Esophagus mucosa (tissue), 1 donor: ENCODE data around the gene CCDC8. TPM values are rescaled to one million over a fixed set of nuclear protein-coding genes. Genes with fewer than 3 reads are reported as not detected.
"Not testable (repeated sequence)": the region's sequence is repeated elsewhere in the genome, so short reads cannot be mapped to it uniquely, and the experiment has no call there.

Source experiments
- ATAC-seq: fragments of 200-7000 bp; cut with Tn5 transposase; one replicate; pipeline ENCODE4 v1.9.1; 2020
- total RNA-seq: library from RNA; stranded (reverse); gene quantifications from one replicate; pipeline ENCODE4 v1.2.4, GENCODE V29; 2023
- donor health status: DM: yes; HTN: yes; CAD: no.

CCDC8 gene
- total RNA-seq = 0.80 TPM

GRCh38 chr19:46413262-46414031 lies at the start of gene CCDC8:
Gene CCDC8 (minus strand): TSS chr19:46413564. CDS start chr19:46412810, 754 bp downstream.
- ATAC-seq = peak; percentile 59

- no peak for ATAC-seq
Observed at GRCh38 chr19:46461537-46461936, 48.2 kb upstream of the CCDC8 start.

GRCh38 chr19:46460981-46461380 lies 47.6 kb upstream of the CCDC8 start:
- no peak for ATAC-seq

GRCh38 chr19:46460055-46460454 lies 46.7 kb upstream of the CCDC8 start:
- no peak for ATAC-seq

GRCh38 chr19:46456930-46457329 lies 43.6 kb upstream of the CCDC8 start:
- ATAC-seq = no peak

DNA sequence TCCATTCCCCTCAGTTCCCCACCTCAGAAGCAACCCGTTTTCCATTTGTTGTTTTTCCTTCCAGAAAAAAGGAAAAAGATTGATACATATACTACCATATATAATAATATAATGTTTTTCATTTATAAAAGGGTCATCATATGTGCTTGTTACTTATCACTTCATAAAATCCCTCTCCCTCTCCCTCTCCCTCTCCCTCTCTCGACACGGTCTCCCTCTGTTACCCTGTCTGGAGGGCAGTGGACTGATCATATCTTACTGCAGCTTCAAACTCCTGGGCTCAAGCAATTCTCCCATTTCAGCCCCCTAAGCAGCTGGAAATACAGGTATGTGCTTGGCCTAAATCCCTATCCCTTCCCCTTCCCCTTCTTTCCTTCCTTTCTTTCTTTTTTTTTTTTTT lies 40.9 kb upstream of the CCDC8 start:
- no peak for ATAC-seq

DNA sequence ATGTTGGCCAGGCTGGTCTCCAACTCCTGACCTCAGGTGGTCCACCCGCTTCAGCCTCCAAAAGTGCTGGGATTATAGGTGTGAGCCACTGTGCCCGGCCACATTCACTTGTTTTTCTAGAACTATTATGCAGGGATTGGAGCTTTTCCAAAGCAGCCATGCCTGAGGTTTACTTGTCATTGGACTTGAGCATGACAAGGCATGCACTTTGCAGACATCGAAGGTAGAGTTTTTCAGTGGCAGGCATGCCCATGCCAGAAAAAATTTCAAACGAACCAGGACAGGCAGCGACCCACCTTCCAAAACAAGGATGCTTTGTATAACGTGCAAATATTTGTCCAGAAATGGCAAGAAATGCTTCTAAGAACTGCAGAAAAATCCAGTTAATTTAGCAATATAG lies 40.3 kb upstream of the CCDC8 start:
- ATAC-seq = peak; percentile 35

GRCh38 chr19:46452186-46452585 lies 38.8 kb upstream of the CCDC8 start:
- no peak for ATAC-seq

- ATAC-seq = peak; percentile 28
Observed at GRCh38 chr19:46451352-46451751, 38.0 kb upstream of the CCDC8 start.

DNA sequence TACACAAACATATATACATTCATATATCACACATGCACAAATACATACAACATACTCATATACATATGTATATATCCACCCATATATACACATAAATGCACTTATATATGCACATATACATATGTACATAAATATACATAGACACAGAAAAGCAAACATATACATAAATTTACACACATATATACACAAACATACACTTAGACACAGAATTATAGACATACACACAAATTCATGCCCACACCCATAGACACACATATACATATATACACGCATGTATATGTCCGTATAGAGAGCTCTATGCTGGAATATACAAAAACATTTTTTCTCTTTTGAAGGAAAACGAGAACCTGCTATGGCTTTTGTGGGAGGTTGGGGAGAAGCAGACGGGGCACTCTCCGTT lies 37.4 kb upstream of the CCDC8 start:
- ATAC-seq = no peak

DNA sequence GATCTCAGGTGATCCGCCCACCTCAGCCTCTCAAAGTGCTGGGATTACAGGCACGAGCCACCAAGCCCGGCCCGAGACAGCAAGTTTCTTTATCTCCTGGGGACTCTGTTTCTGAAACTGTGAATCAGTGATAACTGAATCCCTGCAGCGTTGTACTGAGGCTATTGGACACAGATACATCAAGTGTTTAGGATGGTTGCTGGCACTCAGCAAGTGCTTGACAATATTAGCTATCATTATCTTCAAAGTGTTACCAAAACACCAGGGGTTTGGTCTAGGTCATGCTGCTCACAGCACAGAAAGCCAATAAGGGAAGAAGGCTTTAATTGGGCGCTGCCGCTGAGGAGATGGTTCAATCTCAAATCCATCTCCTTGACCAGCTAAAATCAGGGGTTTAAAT lies 35.9 kb upstream of the CCDC8 start:
- ATAC-seq = no peak

- ATAC-seq = no peak
Observed at GRCh38 chr19:46448601-46449000, 35.2 kb upstream of the CCDC8 start.

- no peak for ATAC-seq
Observed at GRCh38 chr19:46447824-46448223, 34.5 kb upstream of the CCDC8 start.

DNA sequence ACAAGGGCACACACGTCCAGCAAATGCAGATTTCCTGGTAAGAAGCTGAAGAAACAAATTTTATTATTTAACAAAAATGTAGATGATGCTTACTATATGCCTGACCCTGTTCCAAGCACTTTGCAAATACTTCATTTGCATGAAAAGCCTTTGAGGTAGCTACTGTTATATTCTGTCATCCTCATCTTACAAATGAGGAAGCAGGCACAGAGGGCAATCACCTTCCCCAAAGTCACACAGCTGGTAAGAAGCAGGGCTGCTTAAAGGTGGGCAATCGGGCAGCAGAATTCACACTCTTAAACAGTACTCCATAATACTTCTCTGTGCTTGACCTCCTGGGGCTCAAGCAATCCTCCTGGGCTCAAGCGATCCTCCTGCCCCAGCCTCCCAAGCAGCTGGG lies 33.6 kb upstream of the CCDC8 start:
- ATAC-seq = no peak

- ATAC-seq = no peak
Observed at GRCh38 chr19:46446021-46446420, 32.7 kb upstream of the CCDC8 start.

- ATAC-seq = peak; percentile 28
Observed at GRCh38 chr19:46442808-46443450, 29.6 kb upstream of the CCDC8 start.

DNA sequence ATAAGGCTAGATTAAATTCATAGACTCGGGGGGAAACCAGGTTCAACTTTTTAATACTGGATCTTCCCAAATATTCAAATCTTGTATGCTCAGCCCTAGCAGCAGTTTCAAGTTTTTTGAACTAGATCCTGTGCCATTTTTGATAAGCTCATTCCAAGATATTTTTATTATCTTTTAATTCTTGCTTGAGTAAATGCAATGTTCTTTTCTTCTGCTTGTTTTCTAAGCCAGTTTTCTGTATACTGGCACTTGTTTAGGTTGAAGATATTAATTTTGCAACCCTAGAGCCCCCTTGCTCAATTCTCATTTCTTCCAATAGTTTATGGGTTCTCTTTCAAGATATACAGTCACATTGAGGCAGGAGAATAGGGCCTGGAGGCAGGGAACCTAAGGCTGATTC lies 28.5 kb upstream of the CCDC8 start:
- no peak for ATAC-seq

DNA sequence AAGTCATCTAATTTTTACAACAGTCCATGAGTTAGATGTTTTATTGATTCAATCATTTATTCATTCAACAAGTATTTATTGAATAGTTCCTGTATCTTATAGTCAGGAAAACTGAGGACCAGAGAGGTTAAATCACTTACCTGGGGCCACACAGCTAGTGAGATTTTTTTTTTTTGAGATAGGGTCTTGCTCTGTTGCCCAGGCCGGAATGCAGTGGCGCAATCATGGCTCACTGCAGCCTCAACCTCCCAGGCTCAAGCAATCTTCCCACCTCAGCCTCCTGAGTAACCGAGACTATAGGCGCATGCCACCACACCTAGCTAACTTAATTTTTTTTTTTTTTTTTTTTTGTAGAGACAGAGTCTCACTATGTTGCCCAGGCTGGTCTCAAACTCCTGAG lies 22.3 kb upstream of the CCDC8 start:
- not testable (repeated sequence) for ATAC-seq

DNA sequence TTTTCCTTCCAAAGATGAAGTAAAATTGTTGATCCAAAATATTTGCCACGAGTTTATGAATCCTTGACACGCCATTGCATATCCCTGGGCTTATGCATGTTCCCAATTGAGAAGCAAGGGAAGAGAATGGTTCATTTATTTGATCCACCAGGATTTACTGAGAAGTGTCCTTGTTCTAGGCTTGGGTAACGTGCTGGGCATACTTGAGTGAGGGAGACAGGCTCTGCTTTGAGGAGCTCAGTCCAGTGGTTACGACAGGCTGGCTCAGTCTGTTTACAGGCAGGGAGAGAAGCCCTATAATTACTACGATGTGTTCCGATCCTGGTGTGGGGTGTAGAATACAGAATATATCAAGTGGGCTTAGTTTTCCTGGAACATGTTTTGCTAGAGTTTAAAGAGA lies 21.6 kb upstream of the CCDC8 start:
- ATAC-seq = no peak

DNA sequence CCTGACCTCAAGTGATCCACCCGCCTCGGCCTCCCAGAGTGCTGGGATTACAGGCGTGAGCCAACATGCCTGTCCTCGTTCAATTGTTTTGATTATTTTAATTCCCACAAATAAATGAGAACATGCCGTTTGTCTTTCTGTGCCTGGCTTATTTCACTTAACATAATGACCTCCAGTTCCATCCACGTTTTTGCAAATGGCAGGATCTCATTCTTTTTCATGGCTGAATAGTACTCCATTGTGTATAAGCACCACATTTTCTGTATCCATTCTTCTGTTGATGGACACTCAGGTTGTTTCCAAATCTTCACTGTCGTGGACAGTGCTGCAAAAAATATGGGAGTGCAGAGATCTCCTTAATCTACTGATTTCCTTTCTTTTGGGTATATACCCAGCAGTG lies 20.1 kb upstream of the CCDC8 start:
- not testable (repeated sequence) for ATAC-seq

DNA sequence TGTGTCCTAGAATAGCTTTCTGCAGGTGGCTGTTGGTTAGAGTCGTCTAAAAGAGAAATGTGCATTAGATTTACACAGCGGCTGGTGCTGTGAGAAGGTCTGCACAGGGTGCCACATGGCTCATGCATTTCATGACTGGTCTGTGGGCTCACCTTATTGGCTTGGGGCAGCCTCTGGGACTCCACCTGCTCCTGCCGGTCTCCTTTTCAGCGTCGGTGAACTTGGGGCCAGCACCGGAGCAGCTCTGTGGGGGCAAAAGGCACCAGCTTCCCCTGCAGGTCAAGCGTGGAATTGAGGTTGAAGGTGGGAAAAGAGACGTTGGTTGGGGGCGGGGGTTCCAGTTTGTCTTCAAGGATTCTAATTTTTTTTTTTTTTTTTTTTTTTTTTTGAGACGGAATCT lies 18.5 kb upstream of the CCDC8 start:
- no peak for ATAC-seq

GRCh38 chr19:46429999-46430398 lies 16.6 kb upstream of the CCDC8 start:
- ATAC-seq = no peak

- ATAC-seq = peak; percentile 32
Observed at GRCh38 chr19:46428239-46429135, 15.1 kb upstream of the CCDC8 start, which contains the start of gene PNMA8C. Gene PNMA8C (minus strand): TSS chr19:46428936. CDS start chr19:46428359, 577 bp downstream.
